RPMI7951 (cell line): ENCODE data around the gene NFKBIE. TPM values are rescaled to one million over a fixed set of nuclear protein-coding genes. Genes with fewer than 3 reads are reported as not detected.

Experiments used
- DNase-seq: peaks from one replicate; pipeline ENCODE4 v3.0.0-alpha.2; 2012; ENCODE audit warnings: low read depth
- total RNA-seq: library from RNA; depleted of rRNA; stranded (reverse); fragments of >200 nt; shearing (Covaris generic); gene quantifications from 2 replicates; pipeline ENCODE4 v1.2.3, GENCODE V29; 2014

Gene NFKBIE
- total RNA-seq, 1 experiment from 2014 or later, result 14.7 TPM

GRCh38 chr6:44272999-44273566 is 7.7 kb upstream of the NFKBIE start:
- DNase-seq, result no peak

- no peak for DNase-seq
Measured at GRCh38 chr6:44272529-44272928, 7.2 kb upstream of the NFKBIE start.

GRCh38 chr6:44271914-44272313 is 6.6 kb upstream of the NFKBIE start:
- DNase-seq, result no peak

- no peak for DNase-seq
Measured at GRCh38 chr6:44271406-44271723, 6.0 kb upstream of the NFKBIE start.

GRCh38 chr6:44270526-44271405 is 5.4 kb upstream of the NFKBIE start:
- DNase-seq, result no peak

- DNase-seq, result no peak
Measured at GRCh38 chr6:44269921-44270525, 4.7 kb upstream of the NFKBIE start, which contains the start of gene TMEM151B. Gene TMEM151B, plus strand, starts transcription at chr6:44270450. Its CDS starts 293 bp downstream, at chr6:44270743.

GRCh38 chr6:44269178-44269920 is 4.0 kb upstream of the NFKBIE start:
- DNase-seq, result no peak

- DNase-seq, result peak; percentile 25
Measured at GRCh38 chr6:44268095-44268628, 2.8 kb upstream of the NFKBIE start.

GRCh38 chr6:44267252-44267651 is 1.9 kb upstream of the NFKBIE start:
- DNase-seq, result no peak

GRCh38 chr6:44266347-44266746 is 996 bp upstream of the NFKBIE start:
- no peak for DNase-seq

- no peak for DNase-seq
Measured at GRCh38 chr6:44265722-44266233, 427 bp upstream of the NFKBIE start.

GRCh38 chr6:44264154-44265006 is 971 bp downstream of the NFKBIE start:
- no peak for DNase-seq

- DNase-seq, result peak; percentile 61
Measured at GRCh38 chr6:44263354-44264100, 1.8 kb downstream of the NFKBIE start.

GRCh38 chr6:44262467-44263353 is 2.6 kb downstream of the NFKBIE start:
- peak; percentile 23 for DNase-seq

GRCh38 chr6:44261581-44261980 is 3.8 kb downstream of the NFKBIE start:
- no peak for DNase-seq

- DNase-seq, result no peak
Measured at GRCh38 chr6:44260451-44261297, 4.7 kb downstream of the NFKBIE start.

- DNase-seq, result no peak
Measured at GRCh38 chr6:44260011-44260410, 5.3 kb downstream of the NFKBIE start.

- DNase-seq, result no peak
Measured at GRCh38 chr6:44258921-44259320, 6.4 kb downstream of the NFKBIE start.
